SK-N-MC (cell line): ENCODE results near the gene CROCC2.

Source experiments
- DNase-seq: peaks from one replicate; pipeline ENCODE4 v3.0.0-alpha.2; 2011; ENCODE audit warnings: low read depth, low spot score
- H3K27ac ChIP-seq: fragments of 200-600 bp; sonication (generic); 2 replicates; pipeline ENCODE4 v1.5.1; 2016; ENCODE audit warnings: mixed run types
- H3K36me3 ChIP-seq: fragments of 200-600 bp; sonication (generic); 2 replicates; pipeline ENCODE4 v1.6.1; 2017; ENCODE audit warnings: antibody characterized with exemption, low read length, mixed read lengths; ENCODE audit not compliant: insufficient read depth
- H3K4me3 ChIP-seq: fragments of 200-600 bp; sonication (generic); 2 replicates; pipeline ENCODE4 v1.5.1; 2016
- H3K9ac ChIP-seq: fragments of 200-600 bp; sonication (generic); 2 replicates; pipeline ENCODE4 v1.8.0; 2017; ENCODE audit warnings: mixed run types, mixed read lengths; ENCODE audit not compliant: insufficient read length
- H3K9me3 ChIP-seq: fragments of 200-600 bp; sonication (generic); 2 replicates; pipeline ENCODE4 v1.6.1; 2017; ENCODE audit warnings: low read depth, mild to moderate bottlenecking, antibody characterized with exemption, low read length, moderate library complexity, mixed read lengths
- EZH2 ChIP-seq: fragments of 200-600 bp; sonication (generic); IDR thresholded peaks from one replicate; pipeline ENCODE4 v1.6.1; 2017; ENCODE audit warnings: antibody characterized with exemption
- FOXP2 ChIP-seq: optimal IDR thresholded peaks from 2 replicates; pipeline ENCODE3; 2011; ENCODE audit warnings: mild to moderate bottlenecking, moderate library complexity; ENCODE audit not compliant: insufficient read depth; ENCODE audit errors: extremely low read length, control extremely low read depth
- POLR2AphosphoS5 ChIP-seq: IDR thresholded peaks from 2 replicates; pipeline ENCODE4 v1.6.1; 2012; ENCODE audit warnings: mild to moderate bottlenecking, low read depth, low read length, borderline replicate concordance

The CROCC2 gene

DNA sequence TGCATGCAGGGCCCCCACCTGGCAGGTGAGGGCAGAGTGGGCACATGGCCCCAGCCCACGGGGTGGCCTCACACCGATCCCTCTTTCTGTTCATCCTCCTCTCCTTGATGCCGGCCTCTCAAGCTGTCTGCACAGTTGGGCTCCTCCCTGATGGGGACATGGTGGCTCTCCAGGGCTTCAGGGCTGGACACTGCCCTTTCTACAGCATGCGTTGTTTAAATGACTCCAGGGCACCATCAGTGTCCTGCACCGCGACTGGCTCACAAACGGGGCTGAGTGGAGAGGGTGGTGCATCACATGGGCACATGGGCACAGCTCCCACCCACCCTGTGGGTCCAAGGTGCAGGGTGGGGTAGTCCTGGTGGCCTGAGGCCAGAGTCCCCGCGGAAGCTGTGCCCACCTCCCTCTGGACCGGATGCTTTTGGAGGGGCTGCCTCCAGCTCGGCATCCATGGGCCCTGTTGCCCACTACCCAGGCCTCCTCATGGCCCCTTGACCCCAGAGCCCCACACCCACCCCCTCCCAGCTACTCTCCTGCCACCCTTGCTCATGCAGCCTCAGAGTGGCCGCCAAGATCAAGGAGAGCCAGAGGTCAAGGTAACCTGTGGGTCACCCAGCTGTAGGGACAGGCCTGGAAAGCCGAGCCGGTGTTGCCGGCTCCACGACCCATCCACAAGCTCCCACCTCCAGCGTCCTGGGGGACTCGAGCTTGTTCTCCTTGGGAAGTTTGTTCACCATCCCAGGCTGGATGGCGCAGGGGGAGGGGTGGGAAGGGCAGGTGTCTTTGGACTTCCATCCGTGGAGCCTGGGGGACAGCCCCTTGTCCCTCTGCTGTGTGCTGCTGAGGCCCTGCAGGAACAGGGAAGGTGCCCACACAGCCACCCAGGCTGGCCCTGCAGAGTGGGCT lies 80.0 kb downstream of the CROCC2 start:
- TF ChIP-seq POLR2AphosphoS5 (no peak), FOXP2 (no peak), EZH2 (no peak)
- no peak overlapping the region for H3K9ac ChIP-seq
- peak overlapping the region; percentile 19; the same call in 1 of the 2 replicates for H3K4me3 ChIP-seq
- no peaks in the 10 kb centered on the region for H3K36me3 ChIP-seq
- DNase-seq: no peak
- no peaks in the 10 kb centered on the region for H3K9me3 ChIP-seq
- H3K27ac ChIP-seq: peak overlapping the region; percentile 87

DNA sequence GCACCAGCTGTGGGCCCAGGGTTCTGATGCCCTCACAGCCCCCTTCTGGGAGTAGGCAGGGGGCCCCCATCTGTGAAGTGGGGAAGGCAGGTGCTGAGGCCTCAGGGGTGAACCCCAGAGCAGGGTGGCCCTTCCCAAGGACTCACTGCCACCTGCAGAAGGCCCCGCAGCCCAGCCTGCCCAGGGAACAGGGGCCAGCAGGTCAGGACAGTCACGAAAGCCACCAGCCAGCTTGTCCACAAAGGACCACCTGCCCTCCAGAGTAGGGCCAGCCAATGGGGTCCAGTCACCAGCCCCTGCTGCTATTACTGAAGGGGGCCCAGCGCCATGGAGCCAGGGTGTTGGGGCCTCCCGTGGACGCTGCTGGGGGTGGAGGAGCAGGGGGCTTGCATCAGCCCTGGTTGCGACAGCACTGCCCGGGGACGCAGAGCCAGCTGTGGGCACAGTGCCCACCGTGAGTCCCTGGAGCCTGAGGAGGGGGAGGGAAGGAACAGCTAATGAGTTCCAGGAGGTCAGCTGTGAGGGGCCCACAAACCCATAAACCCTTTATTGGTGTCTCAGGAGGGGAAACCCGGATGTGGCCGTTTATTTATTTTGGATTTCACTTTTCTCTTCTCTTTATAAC lies 80.8 kb downstream of the CROCC2 start:
- Histone ChIP-seq H3K9ac (peak overlapping the region; percentile 61), H3K27ac (peak overlapping the region; percentile 87), H3K36me3 (no peaks in the 10 kb centered on the region), H3K4me3 (peak overlapping the region; percentile 19), H3K9me3 (no peaks in the 10 kb centered on the region)
- DNase-seq: no peak
- TF ChIP-seq FOXP2 (no peak), POLR2AphosphoS5 (peak; percentile 42; the same call in 1 of the 2 replicates), EZH2 (no peak)

DNA sequence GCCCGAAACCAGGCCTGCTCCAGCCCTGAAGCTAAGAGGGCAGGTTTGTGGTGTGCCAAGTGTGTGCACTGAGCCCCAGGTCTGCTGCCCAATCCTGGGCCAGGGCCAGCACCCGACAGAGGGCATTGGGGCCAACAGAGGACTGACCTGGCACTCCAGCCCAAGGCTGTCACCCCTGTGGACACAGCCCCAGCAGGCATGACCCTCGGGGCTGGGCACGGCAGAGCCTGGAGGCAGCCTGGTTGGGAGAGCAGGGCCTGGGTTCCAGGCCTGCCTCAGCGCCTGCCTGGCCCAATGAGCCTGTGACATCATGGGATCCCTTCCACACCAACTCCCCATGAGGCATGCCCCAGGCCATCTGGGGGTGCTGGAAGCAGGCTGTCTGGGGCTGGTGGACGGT lies 81.5 kb downstream of the CROCC2 start:
- TF ChIP-seq EZH2 (no peak), POLR2AphosphoS5 (no peak), FOXP2 (no peak)
- Histone ChIP-seq H3K27ac (peak overlapping the region; percentile 87), H3K9me3 (no peaks in the 10 kb centered on the region), H3K9ac (peak overlapping the region; percentile 61), H3K4me3 (peak overlapping the region; percentile 19), H3K36me3 (no peaks in the 10 kb centered on the region)
- DNase-seq: no peak

DNA sequence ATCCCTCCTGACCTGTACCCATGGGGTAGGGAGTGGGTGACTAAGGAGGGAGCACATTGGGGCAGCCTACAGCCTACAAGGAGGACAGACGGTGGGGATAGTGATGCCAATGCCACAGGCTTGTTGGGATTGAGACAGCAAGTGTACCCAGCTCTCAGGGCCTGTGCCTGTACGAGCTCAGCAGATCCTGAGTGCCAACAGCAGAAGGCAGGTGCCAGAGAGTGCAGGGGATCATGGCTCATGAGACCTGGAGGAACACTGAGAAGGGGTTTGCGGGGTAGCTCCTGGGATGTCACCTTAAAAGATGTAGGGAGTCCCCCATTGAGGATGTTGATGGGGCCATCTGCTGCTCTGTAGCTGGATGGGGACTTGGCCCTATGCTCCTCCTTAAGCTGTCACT lies 82.0 kb downstream of the CROCC2 start:
- Histone ChIP-seq H3K9ac (no peak overlapping the region), H3K9me3 (no peaks in the 10 kb centered on the region), H3K27ac (peak overlapping the region; percentile 87), H3K36me3 (no peaks in the 10 kb centered on the region), H3K4me3 (no peak overlapping the region)
- TF ChIP-seq FOXP2 (no peak), EZH2 (no peak), POLR2AphosphoS5 (no peak)
- DNase-seq: no peak

DNA sequence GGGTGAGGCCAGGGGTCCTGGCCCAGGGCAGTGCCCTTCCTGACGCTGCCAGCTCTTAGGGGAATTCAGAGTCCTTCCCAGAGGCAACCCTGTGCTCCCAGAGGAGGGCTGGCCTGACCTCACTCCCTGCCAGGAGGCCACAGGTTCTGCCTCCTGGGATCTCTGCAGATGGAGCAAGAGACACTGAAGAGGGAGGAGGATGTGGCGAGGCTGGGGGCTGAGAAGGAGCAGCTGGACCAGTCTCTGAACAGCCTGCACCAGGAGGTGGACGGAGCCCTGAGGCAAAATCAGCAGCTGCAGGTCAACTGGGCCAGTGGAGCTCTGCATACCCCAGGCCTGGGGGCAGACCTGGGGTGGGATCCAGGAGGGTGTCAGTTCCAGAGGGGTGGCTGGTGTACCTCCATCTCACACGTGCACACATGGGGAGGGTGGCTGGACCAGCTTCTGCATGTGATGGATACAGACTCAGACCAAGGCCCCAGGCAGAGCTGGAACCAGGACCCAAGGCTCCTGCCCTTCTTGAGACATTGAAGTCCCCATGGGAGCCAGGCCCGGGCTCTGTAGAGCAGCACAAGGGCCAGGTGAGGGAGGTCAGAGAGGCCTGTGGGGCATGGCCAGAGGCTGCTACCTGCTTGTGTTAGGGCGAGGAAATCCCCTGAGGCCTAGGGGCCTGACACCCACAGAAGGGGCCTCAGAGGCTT lies 82.6 kb downstream of the CROCC2 start:
- DNase-seq: no peak
- Histone ChIP-seq H3K4me3 (no peak overlapping the region), H3K36me3 (no peaks in the 10 kb centered on the region), H3K9me3 (no peaks in the 10 kb centered on the region), H3K27ac (no peak overlapping the region), H3K9ac (no peak overlapping the region)
- no peak for TF ChIP-seq POLR2AphosphoS5
- no peak for TF ChIP-seq EZH2
- no peak for TF ChIP-seq FOXP2

DNA sequence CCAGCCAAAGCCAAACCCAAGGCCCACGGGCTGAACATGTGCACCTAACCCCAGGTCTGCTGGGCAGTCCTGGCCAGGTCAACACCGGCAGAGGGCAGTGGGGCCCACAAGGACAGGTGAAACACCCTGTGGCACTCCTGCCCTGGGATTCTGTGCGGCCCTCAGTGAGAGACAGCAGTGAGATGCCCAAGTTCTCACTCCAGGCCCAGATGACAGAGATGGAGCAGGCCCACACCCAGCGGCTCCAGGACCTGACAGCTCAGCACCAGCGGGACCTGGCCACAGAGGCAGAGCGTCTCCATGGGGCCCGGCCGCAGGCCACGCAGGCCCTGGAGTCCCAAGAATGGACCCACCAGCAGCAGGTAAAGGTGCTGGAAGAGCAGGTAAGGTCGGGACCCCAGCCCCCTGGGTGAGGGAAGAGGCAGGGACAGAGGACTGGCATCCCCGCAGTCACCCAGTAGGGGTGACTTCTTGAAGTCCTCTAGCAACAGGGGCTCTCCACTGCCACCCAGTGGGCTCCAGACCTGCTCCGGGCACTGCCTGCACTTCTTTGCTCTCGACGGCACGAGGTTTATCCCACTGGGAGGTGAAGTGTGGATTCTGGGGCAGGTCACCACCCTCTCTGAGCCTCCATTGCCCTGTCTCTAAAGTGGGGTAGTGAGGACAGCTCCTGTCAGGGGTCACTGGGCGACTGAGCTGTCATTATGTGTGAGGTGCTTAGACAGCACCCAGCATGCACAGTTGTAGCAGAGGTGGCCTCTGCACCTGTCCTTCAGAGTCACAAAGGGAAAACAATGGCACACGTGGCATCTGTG lies 83.5 kb downstream of the CROCC2 start:
- DNase-seq: no peak
- H3K4me3 ChIP-seq: no peak overlapping the region
- H3K9ac ChIP-seq: no peak overlapping the region
- no peaks in the 10 kb centered on the region for H3K36me3 ChIP-seq
- no peak for TF ChIP-seq POLR2AphosphoS5
- TF ChIP-seq FOXP2: no peak
- no peak for TF ChIP-seq EZH2
- no peak overlapping the region for H3K27ac ChIP-seq
- H3K9me3 ChIP-seq: no peaks in the 10 kb centered on the region

DNA sequence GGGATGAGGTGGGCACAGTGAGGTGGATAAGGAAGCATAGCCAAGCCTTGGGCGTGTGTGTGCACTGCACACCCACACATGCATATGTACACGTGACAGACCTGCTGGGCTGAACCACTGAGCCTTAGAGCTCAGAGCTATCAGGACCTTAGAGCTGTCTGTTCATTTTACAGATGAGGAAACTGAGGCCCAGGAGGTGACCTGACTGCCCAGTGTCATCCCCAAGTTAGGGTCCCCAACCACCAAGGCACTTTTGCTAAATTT lies 84.1 kb downstream of the CROCC2 start:
- no peak for DNase-seq
- no peak overlapping the region for H3K9ac ChIP-seq
- H3K27ac ChIP-seq: no peak overlapping the region
- H3K9me3 ChIP-seq: no peaks in the 10 kb centered on the region
- H3K36me3 ChIP-seq: no peaks in the 10 kb centered on the region
- no peak overlapping the region for H3K4me3 ChIP-seq
- TF ChIP-seq EZH2 (no peak), FOXP2 (no peak), POLR2AphosphoS5 (no peak)
